ENCODE measurements around the gene CCDC27.
"Not testable (repeated sequence)": the region's sequence is repeated elsewhere in the genome, so short reads cannot be mapped to it uniquely, and the experiment has no call there.

Gene CCDC27

GRCh38 chr1:3789421-3790300, 37.4 kb downstream of the CCDC27 start:
- no peak for DNase-seq (ENCODE audit: low read depth in 2 of 2)

GRCh38 chr1:3790500-3790923, 38.3 kb downstream of the CCDC27 start:
- no peak for DNase-seq (ENCODE audit: low read depth in 2 of 2)

- no peak for DNase-seq (ENCODE audit: low read depth in 2 of 2)
Measured at GRCh38 chr1:3790952-3791351, 38.7 kb downstream of the CCDC27 start.

- DNase-seq (ENCODE audit: low read depth in 2 of 2), result no peak
Measured at GRCh38 chr1:3795453-3796214, 43.4 kb downstream of the CCDC27 start.

- DNase-seq (ENCODE audit: low read depth in 2 of 2), result peak; percentile 91 to 93
Measured at GRCh38 chr1:3796215-3797061, 44.2 kb downstream of the CCDC27 start, which contains the start of gene LRRC47. Gene LRRC47, minus strand, starts transcription at chr1:3796498. Its CDS starts 22 bp downstream, at chr1:3796476.

GRCh38 chr1:3799976-3800685, 47.9 kb downstream of the CCDC27 start:
- DNase-seq (ENCODE audit: low read depth in 2 of 2), result no peak

GRCh38 chr1:3800795-3801194, 48.5 kb downstream of the CCDC27 start:
- not testable (repeated sequence) for DNase-seq (ENCODE audit: low read depth in 2 of 2)

GRCh38 chr1:3803905-3804626, 51.8 kb downstream of the CCDC27 start:
- DNase-seq (ENCODE audit: low read depth in 2 of 2), result no peak

GRCh38 chr1:3804627-3804944, 52.3 kb downstream of the CCDC27 start:
- DNase-seq (ENCODE audit: low read depth in 2 of 2), result not testable (repeated sequence)

GRCh38 chr1:3805038-3805437, 52.8 kb downstream of the CCDC27 start:
- DNase-seq (ENCODE audit: low read depth in 2 of 2), result no peak

- no peak for DNase-seq (ENCODE audit: low read depth in 2 of 2)
Measured at GRCh38 chr1:3807769-3808168, 55.5 kb downstream of the CCDC27 start.

GRCh38 chr1:3809680-3810079, 57.4 kb downstream of the CCDC27 start:
- no peak for DNase-seq (ENCODE audit: low read depth in 2 of 2)

GRCh38 chr1:3810149-3810761, 58.0 kb downstream of the CCDC27 start:
- not testable (repeated sequence) for DNase-seq (ENCODE audit: low read depth in 2 of 2)

- DNase-seq (ENCODE audit: low read depth in 2 of 2), result no peak
Measured at GRCh38 chr1:3811595-3811911, 59.3 kb downstream of the CCDC27 start.

- DNase-seq (ENCODE audit: low read depth in 2 of 2), result no peak
Measured at GRCh38 chr1:3814065-3814464, 61.8 kb downstream of the CCDC27 start.

GRCh38 chr1:3814771-3815561, 62.7 kb downstream of the CCDC27 start:
- no peak for DNase-seq (ENCODE audit: low read depth in 2 of 2)

- DNase-seq (ENCODE audit: low read depth in 2 of 2), result no peak
Measured at GRCh38 chr1:3816331-3817137, 64.3 kb downstream of the CCDC27 start.

- no peak for DNase-seq (ENCODE audit: low read depth in 2 of 2)
Measured at GRCh38 chr1:3817138-3817740, 65.0 kb downstream of the CCDC27 start.

All from stimulated activated CD4-positive, alpha-beta T cell treated with anti-CD3 and anti-CD28 coated beads, Interleukin-4, amount 100 ng/mL, for 48 hours (primary cell).